IPS DF 6.9 (cell line): ENCODE data around the gene PLCE1.

ENCODE experiments used
- DNase-seq: peaks from one replicate; pipeline ENCODE4 v3.0.0-alpha.2; 2013; ENCODE audit warnings: low read depth, low spot score
- H3K27ac ChIP-seq: one replicate; pipeline ENCODE4 v1.5.1; 2013; ENCODE audit warnings: low read length, control low read depth
- H3K27me3 ChIP-seq: 2 replicates; pipeline ENCODE4 v1.6.1; 2013; ENCODE audit warnings: mild to moderate bottlenecking, low read length; ENCODE audit not compliant: control insufficient read depth, insufficient read depth
- H3K36me3 ChIP-seq: 2 replicates; pipeline ENCODE4 v1.6.1; 2013; ENCODE audit warnings: low read length; ENCODE audit not compliant: control insufficient read depth, insufficient read depth
- H3K4me1 ChIP-seq: 2 replicates; pipeline ENCODE4 v1.6.1; 2013; ENCODE audit warnings: low read length; ENCODE audit not compliant: control insufficient read depth, insufficient read depth
- H3K4me3 ChIP-seq: 2 replicates; pipeline ENCODE4 v1.5.1; 2013; ENCODE audit warnings: mild to moderate bottlenecking, low read length
- H3K9me3 ChIP-seq: 2 replicates; pipeline ENCODE4 v1.6.1; 2013; ENCODE audit warnings: low read length, inconsistent platforms; ENCODE audit not compliant: control insufficient read depth, insufficient read depth
- WGBS: extraction: QIAGEN DNeasy Blood & Tissue Kit; methylation state at CpG from one replicate; pipeline ENCODE4 v1.1.7; 2013; ENCODE audit warnings: mixed read lengths, missing lambda C conversion rate; ENCODE audit not compliant: insufficient read length, insufficient coverage; 5-methylcytosine and 5-hydroxymethylcytosine counted together

PLCE1 gene

GRCh38 chr10:93993414-93993781 is 333 bp upstream of the PLCE1 start:
- Histone ChIP-seq H3K36me3 (no peaks in the 10 kb centered on the region), H3K27me3 (peaks cover 25% of the 10 kb centered on the region), H3K27ac (no peak overlapping the region), H3K4me3 (peak overlapping the region; percentile 67; the same call in 1 of the 2 replicates), H3K9me3 (no peaks in the 10 kb centered on the region), H3K4me1 (0 out of 2 replicates have a peak, but pooled peaks cover 1% of the 10 kb centered on the region)
- DNase-seq, result no peak
- no CpG with 5 or more reads among the region's 25 CpGs for WGBS

- no peaks in the 10 kb centered on the region for H3K36me3 ChIP-seq
- H3K4me1 ChIP-seq, result 0 out of 2 replicates have a peak, but pooled peaks cover 1% of the 10 kb centered on the region
- H3K27ac ChIP-seq, result no peak overlapping the region
- H3K4me3 ChIP-seq, result peak overlapping the region; percentile 67; the same call in 1 of the 2 replicates
- no peak for DNase-seq
- peaks cover 25% of the 10 kb centered on the region for H3K27me3 ChIP-seq
- no CpG with 5 or more reads among the region's 12 CpGs for WGBS
- H3K9me3 ChIP-seq, result no peaks in the 10 kb centered on the region
Measured at GRCh38 chr10:93994438-93994801, 689 bp downstream of the PLCE1 start.

- Histone ChIP-seq H3K4me3 (no peak overlapping the region), H3K27me3 (peaks cover 25% of the 10 kb centered on the region), H3K27ac (no peak overlapping the region), H3K4me1 (0 out of 2 replicates have a peak, but pooled peaks cover 1% of the 10 kb centered on the region), H3K36me3 (no peaks in the 10 kb centered on the region), H3K9me3 (no peaks in the 10 kb centered on the region)
- no peak for DNase-seq
- no CpG with 5 or more reads among the region's 1 CpG for WGBS
Measured at GRCh38 chr10:93995182-93995581, 1.5 kb downstream of the PLCE1 start.

GRCh38 chr10:93995598-93996271 is 2.0 kb downstream of the PLCE1 start:
- no peak overlapping the region for H3K27ac ChIP-seq
- DNase-seq, result no peak
- H3K27me3 ChIP-seq, result peaks cover 25% of the 10 kb centered on the region
- no peaks in the 10 kb centered on the region for H3K36me3 ChIP-seq
- H3K4me1 ChIP-seq, result 0 out of 2 replicates have a peak, but pooled peaks cover 1% of the 10 kb centered on the region
- no peak overlapping the region for H3K4me3 ChIP-seq
- WGBS, result no CpG with 5 or more reads among the region's 10 CpGs
- no peaks in the 10 kb centered on the region for H3K9me3 ChIP-seq

- WGBS, result no CpG with 5 or more reads among the region's 3 CpGs
- Histone ChIP-seq H3K27me3 (peaks cover 25% of the 10 kb centered on the region), H3K27ac (no peak overlapping the region), H3K9me3 (no peaks in the 10 kb centered on the region), H3K4me1 (0 out of 2 replicates have a peak, but pooled peaks cover 1% of the 10 kb centered on the region), H3K36me3 (no peaks in the 10 kb centered on the region), H3K4me3 (no peak overlapping the region)
- DNase-seq, result no peak
Measured at GRCh38 chr10:93996551-93996950, 2.8 kb downstream of the PLCE1 start.

- Histone ChIP-seq H3K27ac (no peak overlapping the region), H3K9me3 (no peaks in the 10 kb centered on the region), H3K27me3 (peaks cover 24% of the 10 kb centered on the region), H3K4me1 (0 out of 2 replicates have a peak, but pooled peaks cover 1% of the 10 kb centered on the region), H3K4me3 (no peak overlapping the region), H3K36me3 (no peaks in the 10 kb centered on the region)
- whole genome bisulfite sequencing, result no CpG with 5 or more reads among the region's 2 CpGs
- DNase-seq, result no peak
Measured at GRCh38 chr10:93997546-93997945, 3.8 kb downstream of the PLCE1 start.

- H3K36me3 ChIP-seq, result no peaks in the 10 kb centered on the region
- no peak overlapping the region for H3K4me3 ChIP-seq
- H3K27ac ChIP-seq, result no peak overlapping the region
- no peaks in the 10 kb centered on the region for H3K4me1 ChIP-seq
- no peak for DNase-seq
- no peaks in the 10 kb centered on the region for H3K9me3 ChIP-seq
- WGBS, result no CpG with 5 or more reads among the region's 11 CpGs
- H3K27me3 ChIP-seq, result peaks cover 10% of the 10 kb centered on the region
Measured at GRCh38 chr10:93999401-93999851, 5.7 kb downstream of the PLCE1 start.

- Histone ChIP-seq H3K27ac (no peak overlapping the region), H3K4me3 (no peak overlapping the region), H3K27me3 (peaks cover 2% of the 10 kb centered on the region; the same call in 1 of the 2 replicates), H3K36me3 (no peaks in the 10 kb centered on the region), H3K4me1 (no peaks in the 10 kb centered on the region), H3K9me3 (no peaks in the 10 kb centered on the region)
- WGBS, result no CpG with 5 or more reads among the region's 5 CpGs
- no peak for DNase-seq
Measured at GRCh38 chr10:94000638-94001415, 7.1 kb downstream of the PLCE1 start.

GRCh38 chr10:94001416-94001810 is 7.7 kb downstream of the PLCE1 start:
- no CpG with 5 or more reads among the region's 1 CpG for WGBS
- Histone ChIP-seq H3K4me3 (no peak overlapping the region), H3K27me3 (no peaks in the 10 kb centered on the region; the same call in 1 of the 2 replicates), H3K36me3 (no peaks in the 10 kb centered on the region), H3K9me3 (no peaks in the 10 kb centered on the region), H3K27ac (no peak overlapping the region), H3K4me1 (no peaks in the 10 kb centered on the region)
- DNase-seq, result no peak

- no peaks in the 10 kb centered on the region for H3K4me1 ChIP-seq
- H3K4me3 ChIP-seq, result no peak overlapping the region
- no peak overlapping the region for H3K27ac ChIP-seq
- WGBS, result no CpG with 5 or more reads among the region's 3 CpGs
- no peaks in the 10 kb centered on the region for H3K9me3 ChIP-seq
- no peaks in the 10 kb centered on the region for H3K36me3 ChIP-seq
- no peaks in the 10 kb centered on the region for H3K27me3 ChIP-seq
- DNase-seq, result no peak
Measured at GRCh38 chr10:94002156-94002555, 8.4 kb downstream of the PLCE1 start.
